Esophagus squamous epithelium (tissue), 5 donors: Measurements from ENCODE around the gene NSD2. TPM values are rescaled to one million over a fixed set of nuclear protein-coding genes. Genes with fewer than 3 reads are reported as not detected.

Experiments
- DNase-seq: peaks from one replicate; lab custom pipeline; 2025; lab: John Stamatoyannopoulos, UW
- H3K27ac ChIP-seq, 4 donors: fragments of 200-600 bp; sonication (generic); one replicate each; pipeline ENCODE4 v1.5.1; 2016 to 2019; ENCODE audit warnings: mild to moderate bottlenecking in 1 of 4
- H3K27me3 ChIP-seq, 4 donors: fragments of 200-600 bp; sonication (generic); 1 replicate in 3 of 4; 2 replicates in 1 of 4; pipeline versions ENCODE4 v1.5.1 to v1.6.0; 2017 to 2021; ENCODE audit warnings: antibody characterized with exemption in 1 of 4
- H3K36me3 ChIP-seq, 3 donors: fragments of 200-600 bp; sonication (generic); one replicate each; pipeline ENCODE4 v1.5.1; 2016 to 2019
- H3K4me1 ChIP-seq, 3 donors: fragments of 200-600 bp; sonication (generic); one replicate each; pipeline ENCODE4 v1.5.1; 2017 to 2019
- H3K4me3 ChIP-seq, 4 donors: fragments of 200-600 bp; sonication (generic); 1 replicate in 3 of 4; 2 replicates in 1 of 4; pipeline ENCODE4 v1.5.1; 2016 to 2019; ENCODE audit warnings: mild to moderate bottlenecking in 2 of 4, moderate library complexity in 1 of 4
- H3K9me3 ChIP-seq, 3 donors: fragments of 200-600 bp; sonication (generic); one replicate each; pipeline ENCODE4 v1.5.1; 2016 to 2019
- POLR2A ChIP-seq, 4 donors: fragments of 450-650 bp; IDR thresholded peaks; one replicate each; pipeline ENCODE4 v1.6.1; 2017; ENCODE audit warnings: antibody characterized with exemption in 4 of 4, mild to moderate bottlenecking in 4 of 4, moderate library complexity in 3 of 4
- WGBS, 2 donors: methylation state at CpG; one replicate each; pipeline ENCODE4 v1.1.5; 2018; 5-methylcytosine and 5-hydroxymethylcytosine counted together
- intact Hi-C: fragments of 100-400 bp; cut with DNase I; formaldehyde crosslinking; loops from one replicate; pipeline ENCODE4 v1.15.0; 2022
- total RNA-seq, 4 donors: library from RNA; depleted of rRNA; stranded (reverse); fragments of >200 nt; gene quantifications; one replicate each; pipeline ENCODE4 v1.1.0, GENCODE V29; 2016
- TF ChIP-seq, protein P1 (sequence below), 6 experiments: fragments of 450-650 bp in 4 of 6; fragments of 200-600 bp in 2 of 6; sonication (generic) in 2 of 6; IDR thresholded peaks; one replicate each; pipeline ENCODE4 v1.5.1; 2016 to 2019; ENCODE audit warnings: antibody characterized with exemption in 6 of 6, mild to moderate bottlenecking in 4 of 6, moderate library complexity in 4 of 6
- donor health status: DM: yes; HTN: yes; CAD: no.

The NSD2 gene
- total RNA-seq, 4 donors from 2014 or later = 31.9 to 36.4 (median 34.5) TPM

DNA sequence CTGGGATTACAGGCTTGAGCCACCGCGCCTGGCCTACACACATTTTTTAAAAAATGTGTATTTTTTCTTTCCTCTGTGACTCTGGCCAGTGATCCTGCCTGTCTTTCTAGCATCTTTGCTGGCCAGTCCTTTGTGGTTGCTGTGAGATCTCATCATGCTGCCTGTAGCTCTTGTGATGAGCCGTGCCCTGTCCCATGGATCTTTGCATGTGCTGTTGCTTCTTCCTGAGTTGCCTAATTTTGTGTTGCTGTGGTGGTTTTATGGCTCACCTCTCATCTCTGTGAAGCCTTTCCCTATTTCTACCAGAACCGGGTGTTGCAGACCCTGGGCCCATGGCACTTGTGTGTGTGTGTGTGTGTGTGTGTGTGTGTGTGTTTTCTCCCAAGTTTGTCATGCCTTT is 8.3 kb downstream of the NSD2 start:
- Histone ChIP-seq H3K36me3 (no peaks in the 10 kb centered on the region), H3K27me3 (no peaks in the 10 kb centered on the region), H3K9me3 (no peaks in the 10 kb centered on the region), H3K4me3 (no peak overlapping the region), H3K27ac (no peak overlapping the region), H3K4me1 (peaks cover 0 to 12% (median 0%) of the 10 kb centered on the region in 3 donors)
- intact Hi-C loops = no loop called here
- no peak for DNase-seq
- 85 to 90% methylated on average over 3 of the region's 4 CpGs for WGBS, 2 donors
- TF ChIP-seq, protein P1, sequence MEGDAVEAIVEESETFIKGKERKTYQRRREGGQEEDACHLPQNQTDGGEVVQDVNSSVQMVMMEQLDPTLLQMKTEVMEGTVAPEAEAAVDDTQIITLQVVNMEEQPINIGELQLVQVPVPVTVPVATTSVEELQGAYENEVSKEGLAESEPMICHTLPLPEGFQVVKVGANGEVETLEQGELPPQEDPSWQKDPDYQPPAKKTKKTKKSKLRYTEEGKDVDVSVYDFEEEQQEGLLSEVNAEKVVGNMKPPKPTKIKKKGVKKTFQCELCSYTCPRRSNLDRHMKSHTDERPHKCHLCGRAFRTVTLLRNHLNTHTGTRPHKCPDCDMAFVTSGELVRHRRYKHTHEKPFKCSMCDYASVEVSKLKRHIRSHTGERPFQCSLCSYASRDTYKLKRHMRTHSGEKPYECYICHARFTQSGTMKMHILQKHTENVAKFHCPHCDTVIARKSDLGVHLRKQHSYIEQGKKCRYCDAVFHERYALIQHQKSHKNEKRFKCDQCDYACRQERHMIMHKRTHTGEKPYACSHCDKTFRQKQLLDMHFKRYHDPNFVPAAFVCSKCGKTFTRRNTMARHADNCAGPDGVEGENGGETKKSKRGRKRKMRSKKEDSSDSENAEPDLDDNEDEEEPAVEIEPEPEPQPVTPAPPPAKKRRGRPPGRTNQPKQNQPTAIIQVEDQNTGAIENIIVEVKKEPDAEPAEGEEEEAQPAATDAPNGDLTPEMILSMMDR (IDR thresholded peaks at IDR 0.05) = no peak
- TF ChIP-seq POLR2A (IDR thresholded peaks at IDR 0.05) = no peak

DNA sequence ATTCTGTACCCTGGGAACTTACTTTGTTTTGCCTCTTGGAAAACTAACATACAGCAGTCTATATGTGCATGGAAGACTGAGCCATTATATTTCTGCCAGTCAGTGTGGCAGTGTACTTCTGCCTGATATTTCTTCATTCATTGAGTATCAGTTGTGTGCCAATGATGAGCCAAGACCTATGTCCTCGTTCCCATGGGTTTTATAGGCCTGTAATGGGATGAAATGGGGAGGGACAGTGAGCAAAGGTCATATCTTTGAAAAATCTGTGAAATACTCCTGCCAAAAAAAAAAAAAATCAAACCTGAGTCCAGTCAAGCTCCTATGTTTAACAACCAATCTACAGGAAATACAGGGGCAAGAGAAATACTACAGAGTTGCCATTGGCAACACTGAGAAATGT is 9.1 kb downstream of the NSD2 start:
- intact Hi-C loops = no loop called here
- Histone ChIP-seq H3K4me3 (no peak overlapping the region), H3K9me3 (no peaks in the 10 kb centered on the region), H3K36me3 (no peaks in the 10 kb centered on the region), H3K27me3 (no peaks in the 10 kb centered on the region), H3K27ac (no peak overlapping the region), H3K4me1 (peaks cover 0 to 8% (median 0%) of the 10 kb centered on the region in 3 donors)
- no peak for TF ChIP-seq POLR2A (IDR thresholded peaks at IDR 0.05)
- TF ChIP-seq, protein P1 (IDR thresholded peaks at IDR 0.05) = no peak
- DNase-seq = no peak
- 44 to 89% methylated on average over 1 of the region's 1 CpG for WGBS, 2 donors

DNA sequence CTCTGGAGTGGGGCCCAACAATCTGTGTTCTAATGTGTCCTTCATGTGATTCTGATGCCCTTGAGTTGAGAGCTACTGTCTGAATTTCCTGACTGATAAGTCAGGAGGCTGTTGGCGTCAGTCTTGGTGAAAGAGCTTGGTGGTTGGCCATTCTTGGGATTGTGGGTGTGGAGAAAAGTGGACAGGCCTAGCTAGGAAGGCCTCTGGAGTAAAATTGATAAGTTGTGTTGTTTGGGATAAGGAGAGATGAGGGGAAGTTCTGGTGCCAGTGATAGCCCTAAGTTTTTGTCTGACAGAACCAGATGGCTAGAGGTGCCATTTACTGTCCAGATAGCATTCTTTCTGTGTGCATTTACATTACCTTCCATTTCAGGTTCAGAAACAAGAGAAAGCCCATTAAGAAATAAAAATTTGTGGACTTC is 11.7 kb downstream of the NSD2 start:
- 91 to 100% methylated on average over 1 of the region's 1 CpG for WGBS, 2 donors
- H3K36me3 ChIP-seq = no peaks in the 10 kb centered on the region
- peaks cover 0 to 15% (median 0%) of the 10 kb centered on the region in 3 donors for H3K4me1 ChIP-seq
- no peak overlapping the region for H3K4me3 ChIP-seq
- no peaks in the 10 kb centered on the region for H3K9me3 ChIP-seq
- no peaks in the 10 kb centered on the region for H3K27me3 ChIP-seq
- TF ChIP-seq, protein P1 (IDR thresholded peaks at IDR 0.05) = no peak
- TF ChIP-seq POLR2A (IDR thresholded peaks at IDR 0.05) = no peak
- no peak overlapping the region for H3K27ac ChIP-seq
- DNase-seq = no peak
- intact Hi-C loops = no loop called here

DNA sequence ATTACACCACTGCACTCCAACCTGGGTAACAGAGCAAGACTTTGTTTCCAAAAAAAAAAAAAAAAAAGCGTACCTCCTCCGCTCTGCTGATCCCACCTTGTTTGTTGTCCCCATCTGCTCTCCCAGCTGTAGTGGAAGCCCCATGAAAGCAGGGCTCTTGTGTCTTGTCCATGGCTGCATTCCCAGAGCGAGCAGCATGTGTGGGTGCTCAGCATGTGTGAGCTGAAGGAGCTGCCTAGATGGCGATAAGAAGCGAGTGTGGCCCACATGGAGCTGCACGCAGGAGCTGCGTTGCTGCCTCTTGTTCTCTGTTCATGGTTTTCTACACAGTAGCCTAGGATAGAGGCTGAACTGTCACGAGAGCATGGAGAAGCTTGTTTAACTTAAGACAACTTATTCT is 12.4 kb downstream of the NSD2 start:
- no peaks in the 10 kb centered on the region for H3K9me3 ChIP-seq
- WGBS, 2 donors = 89 to 93% methylated on average over 5 to 8 of the region's 8 CpGs
- no peak overlapping the region for H3K4me3 ChIP-seq
- TF ChIP-seq POLR2A (IDR thresholded peaks at IDR 0.05) = no peak
- no peaks in the 10 kb centered on the region for H3K36me3 ChIP-seq
- H3K27me3 ChIP-seq = no peaks in the 10 kb centered on the region
- H3K4me1 ChIP-seq = peaks cover 0 to 16% (median 0%) of the 10 kb centered on the region in 3 donors
- DNase-seq = no peak
- no peak overlapping the region for H3K27ac ChIP-seq
- intact Hi-C loops = no loop called here

DNA sequence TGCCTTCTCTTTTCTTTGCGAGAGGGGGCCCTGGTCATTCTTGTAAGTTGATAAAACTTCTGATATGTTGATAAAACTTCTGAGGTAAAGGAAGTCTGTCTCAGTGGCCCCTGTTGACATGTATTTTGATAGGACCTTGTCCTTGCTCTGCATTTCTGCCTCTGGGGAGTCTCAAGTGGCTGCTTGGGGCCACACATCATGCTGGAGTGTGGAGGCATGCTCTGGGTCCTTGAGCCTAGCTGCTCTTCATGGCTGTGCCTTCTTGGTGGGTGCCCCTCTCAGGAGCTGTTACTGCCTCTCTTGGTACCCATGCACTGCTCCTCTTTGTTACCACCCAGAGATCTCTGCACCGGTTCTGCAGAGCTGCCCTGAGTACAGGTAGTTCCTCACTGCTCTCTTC is 14.2 kb downstream of the NSD2 start:
- H3K4me1 ChIP-seq = peaks cover 0 to 16% (median 0%) of the 10 kb centered on the region in 3 donors
- H3K9me3 ChIP-seq = no peaks in the 10 kb centered on the region
- H3K4me3 ChIP-seq = no peak overlapping the region
- H3K27ac ChIP-seq = no peak overlapping the region
- no peaks in the 10 kb centered on the region for H3K36me3 ChIP-seq
- WGBS, 2 donors = 74 to 91% methylated on average over 2 of the region's 2 CpGs
- H3K27me3 ChIP-seq = no peaks in the 10 kb centered on the region
- TF ChIP-seq POLR2A (IDR thresholded peaks at IDR 0.05) = no peak
- TF ChIP-seq, protein P1 (IDR thresholded peaks at IDR 0.05) = no peak
- intact Hi-C loops = no loop called here
- DNase-seq = no peak

DNA sequence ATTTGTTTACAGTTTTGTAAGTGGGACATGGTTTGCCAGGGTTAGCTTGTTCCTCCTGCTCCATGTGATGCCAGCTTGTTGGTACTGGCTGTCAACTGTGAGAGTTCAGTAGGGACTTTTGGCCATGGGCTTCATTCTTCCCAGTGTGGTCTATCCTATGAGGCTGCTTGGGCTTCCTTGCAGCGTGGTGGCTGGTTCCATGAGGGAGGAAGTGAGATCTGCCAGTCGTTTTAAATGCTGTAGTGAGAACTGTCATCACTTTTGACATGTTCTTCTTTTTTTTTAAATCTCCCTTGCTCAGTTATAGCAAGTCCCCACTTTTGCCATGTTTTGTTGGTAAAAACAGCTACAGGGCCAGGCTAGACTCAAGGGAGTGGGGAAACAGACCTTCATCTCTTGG is 15.9 kb downstream of the NSD2 start:
- no peak overlapping the region for H3K4me3 ChIP-seq
- intact Hi-C loops = no loop called here
- no peak for DNase-seq
- H3K4me1 ChIP-seq = peaks cover 0 to 8% (median 0%) of the 10 kb centered on the region in 3 donors
- H3K27ac ChIP-seq = no peak overlapping the region
- TF ChIP-seq, protein P1 (IDR thresholded peaks at IDR 0.05) = no peak
- TF ChIP-seq POLR2A (IDR thresholded peaks at IDR 0.05) = no peak
- no peaks in the 10 kb centered on the region for H3K27me3 ChIP-seq
- H3K9me3 ChIP-seq = no peaks in the 10 kb centered on the region
- no peaks in the 10 kb centered on the region for H3K36me3 ChIP-seq
- WGBS, 2 donors = 42 to 53% methylated on average over 2 of the region's 2 CpGs
